ENCODE measurements around the gene PRKAA2.

- TF ChIP-seq REST (IDR thresholded peaks at IDR 0.05; ENCODE audit: insufficient read depth in 1 of 2, low read depth in 2 of 2, low read length in 2 of 2) (no peak), TAF1 (IDR thresholded peaks at IDR 0.05; ENCODE audit: borderline replicate concordance, insufficient read depth, low read length) (no peak), POLR2AphosphoS5 (IDR thresholded peaks at IDR 0.05; ENCODE audit: low read depth, low read length) (no peak), FOXP2 (optimal IDR thresholded peaks at IDR 0.05; ENCODE audit: borderline replicate concordance, extremely low read depth, extremely low read length, insufficient read depth) (no peak), SIN3A (IDR thresholded peaks at IDR 0.05; ENCODE audit: borderline replicate concordance, insufficient read depth, low read length) (no peak)
These were observed 62.3 kb downstream of the PRKAA2 start for GRCh38 chr1:56707379-56707778.

Data from PFSK-1 (cell line).